Measurements from ENCODE around the gene IMMP2L.

IMMP2L gene

GRCh38 chr7:111554086-111554485 lies 8.2 kb downstream of the IMMP2L start:
- TF ChIP-seq, protein P1, sequence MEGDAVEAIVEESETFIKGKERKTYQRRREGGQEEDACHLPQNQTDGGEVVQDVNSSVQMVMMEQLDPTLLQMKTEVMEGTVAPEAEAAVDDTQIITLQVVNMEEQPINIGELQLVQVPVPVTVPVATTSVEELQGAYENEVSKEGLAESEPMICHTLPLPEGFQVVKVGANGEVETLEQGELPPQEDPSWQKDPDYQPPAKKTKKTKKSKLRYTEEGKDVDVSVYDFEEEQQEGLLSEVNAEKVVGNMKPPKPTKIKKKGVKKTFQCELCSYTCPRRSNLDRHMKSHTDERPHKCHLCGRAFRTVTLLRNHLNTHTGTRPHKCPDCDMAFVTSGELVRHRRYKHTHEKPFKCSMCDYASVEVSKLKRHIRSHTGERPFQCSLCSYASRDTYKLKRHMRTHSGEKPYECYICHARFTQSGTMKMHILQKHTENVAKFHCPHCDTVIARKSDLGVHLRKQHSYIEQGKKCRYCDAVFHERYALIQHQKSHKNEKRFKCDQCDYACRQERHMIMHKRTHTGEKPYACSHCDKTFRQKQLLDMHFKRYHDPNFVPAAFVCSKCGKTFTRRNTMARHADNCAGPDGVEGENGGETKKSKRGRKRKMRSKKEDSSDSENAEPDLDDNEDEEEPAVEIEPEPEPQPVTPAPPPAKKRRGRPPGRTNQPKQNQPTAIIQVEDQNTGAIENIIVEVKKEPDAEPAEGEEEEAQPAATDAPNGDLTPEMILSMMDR (conservative IDR thresholded peaks at IDR 0.05; ENCODE audit: low read depth, low read length): no peak
- no peak for DNase-seq (ENCODE audit: low read depth)
- no peak overlapping the region for H3K4me3 ChIP-seq (ENCODE audit: low read length)

GRCh38 chr7:111541067-111541466 lies 21.2 kb downstream of the IMMP2L start:
- TF ChIP-seq, protein P1 (conservative IDR thresholded peaks at IDR 0.05; ENCODE audit: low read depth, low read length): no peak
- no peak for DNase-seq (ENCODE audit: low read depth)
- no peak overlapping the region for H3K4me3 ChIP-seq (ENCODE audit: low read length)

- no peak for DNase-seq (ENCODE audit: low read depth)
- TF ChIP-seq, protein P1 (conservative IDR thresholded peaks at IDR 0.05; ENCODE audit: low read depth, low read length): no peak
- no peak overlapping the region for H3K4me3 ChIP-seq (ENCODE audit: low read length)
Observed at GRCh38 chr7:111540199-111540815, 22.0 kb downstream of the IMMP2L start.

DNA sequence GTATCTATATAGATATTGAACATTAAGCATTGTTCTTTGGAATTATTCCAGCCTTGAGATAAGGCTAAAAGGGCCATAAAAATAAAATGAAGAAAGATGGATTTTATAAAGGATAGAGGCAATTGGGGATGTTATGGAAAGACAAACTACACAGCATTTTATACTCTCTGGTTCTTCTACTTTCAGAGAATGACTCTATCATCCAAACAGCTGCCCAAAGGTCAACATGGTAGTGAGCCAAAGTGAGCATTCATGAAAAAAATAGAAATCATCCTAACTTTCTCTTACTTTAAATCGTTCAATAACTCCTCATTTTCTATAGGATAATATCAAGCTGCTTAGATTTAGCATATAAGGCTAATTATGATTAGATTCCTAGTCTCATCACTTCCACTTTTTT lies 25.2 kb downstream of the IMMP2L start:
- no peak for DNase-seq (ENCODE audit: low read depth)

GRCh38 chr7:111535142-111535870 lies 27.0 kb downstream of the IMMP2L start:
- no peak for DNase-seq (ENCODE audit: low read depth)
- no peak overlapping the region for H3K4me3 ChIP-seq (ENCODE audit: low read length)
- TF ChIP-seq, protein P1 (conservative IDR thresholded peaks at IDR 0.05; ENCODE audit: low read depth, low read length): no peak

More for the DNA sequence above, 25.2 kb downstream of the IMMP2L start:
- TF ChIP-seq, protein P1 (conservative IDR thresholded peaks at IDR 0.05; ENCODE audit: low read depth, low read length): no peak
- H3K4me3 ChIP-seq (ENCODE audit: low read length): no peak overlapping the region

DNA sequence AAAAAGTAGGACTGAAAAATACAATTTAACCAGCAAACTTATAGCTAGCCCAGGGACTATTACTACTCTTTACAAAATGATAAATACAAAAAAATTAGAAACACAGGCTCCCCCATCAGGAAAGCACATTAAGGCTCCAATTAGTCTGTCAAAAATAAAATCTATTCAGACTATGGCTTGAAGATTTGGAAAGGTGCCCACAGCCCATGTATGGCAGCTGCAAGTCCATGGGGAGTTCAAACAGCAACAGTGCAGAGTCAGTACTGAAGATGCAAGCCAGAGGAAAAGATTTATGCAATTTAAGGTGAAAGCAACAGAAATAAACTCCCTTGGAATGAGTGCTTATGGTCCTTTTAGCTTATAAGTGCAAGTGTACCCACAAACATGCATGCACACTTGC lies 29.7 kb downstream of the IMMP2L start:
- DNase-seq (ENCODE audit: low read depth): no peak
- no peak overlapping the region for H3K4me3 ChIP-seq (ENCODE audit: low read length)
- TF ChIP-seq, protein P1 (conservative IDR thresholded peaks at IDR 0.05; ENCODE audit: low read depth, low read length): no peak

- H3K4me3 ChIP-seq (ENCODE audit: low read length): no peak overlapping the region
- no peak for DNase-seq (ENCODE audit: low read depth)
- TF ChIP-seq, protein P1 (conservative IDR thresholded peaks at IDR 0.05; ENCODE audit: low read depth, low read length): no peak
Observed at GRCh38 chr7:111531993-111532392, 30.3 kb downstream of the IMMP2L start.

Measured in retinal pigment epithelial cell (primary cell).